HG03159 (cell line): Measurements from ENCODE around the gene HEXIM2.

Experiments
- ATAC-seq: cut with Tn5 transposase; IDR thresholded peaks from one replicate; pipeline ENCODE4 v1.9.1; 2021; ENCODE audit warnings: mild to moderate bottlenecking, moderate library complexity; ENCODE audit not compliant: unreplicated experiment

The HEXIM2 gene

GRCh38 chr17:45143767-45144198, 17.9 kb upstream of the HEXIM2 start:
- ATAC-seq = no peak

- ATAC-seq = no peak
Measured at GRCh38 chr17:45144199-45145034, 17.3 kb upstream of the HEXIM2 start.

- ATAC-seq = no peak
Measured at GRCh38 chr17:45145035-45145389, 16.7 kb upstream of the HEXIM2 start.

GRCh38 chr17:45146166-45146565, 15.5 kb upstream of the HEXIM2 start:
- ATAC-seq = no peak

GRCh38 chr17:45146592-45146889, 15.1 kb upstream of the HEXIM2 start:
- ATAC-seq = no peak

- ATAC-seq = no peak
Measured at GRCh38 chr17:45146890-45147580, 14.6 kb upstream of the HEXIM2 start.

- no peak for ATAC-seq
Measured at GRCh38 chr17:45147581-45148182, 14.0 kb upstream of the HEXIM2 start.

GRCh38 chr17:45148183-45149036, 13.3 kb upstream of the HEXIM2 start, which contains the start of gene HEXIM1:
Gene HEXIM1, plus strand, starts transcription at chr17:45148475. Its CDS starts 716 bp downstream, at chr17:45149191.
- ATAC-seq = peak; percentile 63

- ATAC-seq = no peak
Measured at GRCh38 chr17:45149037-45149668, 12.5 kb upstream of the HEXIM2 start.

GRCh38 chr17:45149669-45150664, 11.7 kb upstream of the HEXIM2 start:
- ATAC-seq = no peak

- ATAC-seq = no peak
Measured at GRCh38 chr17:45150911-45151809, 10.5 kb upstream of the HEXIM2 start.

- no peak for ATAC-seq
Measured at GRCh38 chr17:45155029-45155428, 6.6 kb upstream of the HEXIM2 start.

- ATAC-seq = no peak
Measured at GRCh38 chr17:45155483-45155882, 6.2 kb upstream of the HEXIM2 start.

GRCh38 chr17:45156242-45156641, 5.4 kb upstream of the HEXIM2 start:
- ATAC-seq = no peak

GRCh38 chr17:45160447-45161287, 1.0 kb upstream of the HEXIM2 start:
- peak; percentile 20 for ATAC-seq

- ATAC-seq = no peak
Measured at GRCh38 chr17:45162025-45162687, 481 bp downstream of the HEXIM2 start.

GRCh38 chr17:45164734-45165269, 3.1 kb downstream of the HEXIM2 start:
- ATAC-seq = no peak
